Midbrain (tissue), 1 donor: Measurements from ENCODE around the gene CRADD.
"Not testable (repeated sequence)": the region's sequence is repeated elsewhere in the genome, so short reads cannot be mapped to it uniquely, and the experiment has no call there.

Source experiments
- DNase-seq: peaks from one replicate; lab custom pipeline; 2025; lab: John Stamatoyannopoulos, UW

The CRADD gene

GRCh38 chr12:93677195-93678064, at the start of gene CRADD:
Gene CRADD (plus strand): TSS chr12:93677375.
- DNase-seq: peak; percentile 95

- DNase-seq: no peak
Observed at GRCh38 chr12:93632383-93632782, 44.8 kb upstream of the CRADD start.

GRCh38 chr12:93634416-93634815, 42.8 kb upstream of the CRADD start:
- DNase-seq: no peak

- DNase-seq: no peak
Observed at GRCh38 chr12:93636708-93637107, 40.5 kb upstream of the CRADD start.

- no peak for DNase-seq
Observed at GRCh38 chr12:93638095-93638494, 39.1 kb upstream of the CRADD start.

- no peak for DNase-seq
Observed at GRCh38 chr12:93638954-93639353, 38.2 kb upstream of the CRADD start.

GRCh38 chr12:93639406-93639805, 37.8 kb upstream of the CRADD start:
- no peak for DNase-seq

GRCh38 chr12:93641380-93641779, 35.8 kb upstream of the CRADD start:
- not testable (repeated sequence) for DNase-seq

GRCh38 chr12:93642751-93643150, 34.4 kb upstream of the CRADD start:
- DNase-seq: no peak

- no peak for DNase-seq
Observed at GRCh38 chr12:93645702-93646101, 31.5 kb upstream of the CRADD start.

- DNase-seq: no peak
Observed at GRCh38 chr12:93650626-93651025, 26.5 kb upstream of the CRADD start.

- no peak for DNase-seq
Observed at GRCh38 chr12:93653079-93653478, 24.1 kb upstream of the CRADD start.

GRCh38 chr12:93653712-93654111, 23.5 kb upstream of the CRADD start:
- DNase-seq: no peak

GRCh38 chr12:93654421-93654820, 22.8 kb upstream of the CRADD start:
- no peak for DNase-seq

GRCh38 chr12:93657071-93657470, 20.1 kb upstream of the CRADD start:
- DNase-seq: no peak

- no peak for DNase-seq
Observed at GRCh38 chr12:93661021-93661420, 16.2 kb upstream of the CRADD start.

- DNase-seq: no peak
Observed at GRCh38 chr12:93663006-93663728, 14.0 kb upstream of the CRADD start.

GRCh38 chr12:93663729-93664084, 13.5 kb upstream of the CRADD start:
- no peak for DNase-seq

GRCh38 chr12:93664573-93665138, 12.5 kb upstream of the CRADD start:
- DNase-seq: no peak

GRCh38 chr12:93667672-93668071, 9.5 kb upstream of the CRADD start:
- no peak for DNase-seq

GRCh38 chr12:93668919-93669418, 8.2 kb upstream of the CRADD start:
- no peak for DNase-seq

GRCh38 chr12:93669452-93669851, 7.7 kb upstream of the CRADD start:
- no peak for DNase-seq

GRCh38 chr12:93670104-93670503, 7.1 kb upstream of the CRADD start:
- no peak for DNase-seq
